Neuronal stem cell (in vitro differentiated cells): ENCODE data around the gene HOXA6.

Experiments used
- DNase-seq: peaks from one replicate; pipeline ENCODE4 v3.0.0-alpha.2; 2013; ENCODE audit warnings: low spot score
- H2AFZ ChIP-seq: one replicate; pipeline ENCODE4 v1.6.1; 2013; ENCODE audit warnings: mild to moderate bottlenecking, low read length, inconsistent platforms
- H2AK5ac ChIP-seq: 2 replicates; pipeline ENCODE4 v1.6.1; 2013; ENCODE audit warnings: low read depth, mild to moderate bottlenecking, inconsistent platforms, low read length, moderate library complexity, mixed read lengths
- H2BK120ac ChIP-seq: 2 replicates; pipeline ENCODE4 v1.6.1; 2013; ENCODE audit warnings: low read depth, mild to moderate bottlenecking, inconsistent platforms, low read length, moderate library complexity, mixed read lengths
- H2BK12ac ChIP-seq: one replicate; pipeline ENCODE4 v1.6.1; 2013; ENCODE audit warnings: low read length, inconsistent platforms
- H2BK15ac ChIP-seq: 2 replicates; pipeline ENCODE4 v1.6.1; 2013; ENCODE audit warnings: mild to moderate bottlenecking, low read length, inconsistent platforms, mixed read lengths
- H2BK5ac ChIP-seq: one replicate; pipeline ENCODE4 v1.6.1; 2013; ENCODE audit warnings: inconsistent platforms, mild to moderate bottlenecking, low read length, moderate library complexity
- H3K14ac ChIP-seq: one replicate; pipeline ENCODE4 v1.6.1; 2013; ENCODE audit warnings: low read length, inconsistent platforms
- H3K18ac ChIP-seq: 2 replicates; pipeline ENCODE4 v1.6.1; 2013; ENCODE audit warnings: low read length, inconsistent platforms
- H3K23ac ChIP-seq: 2 replicates; pipeline ENCODE4 v1.6.1; 2013; ENCODE audit warnings: low read depth, mild to moderate bottlenecking, mixed read lengths, low read length, inconsistent platforms; ENCODE audit not compliant: poor library complexity
- H3K27ac ChIP-seq: replicated peaks from 3 replicates; pipeline ENCODE4 v1.5.1; 2013; ENCODE audit warnings: low read length, inconsistent platforms
- H3K27me3 ChIP-seq, 3 experiments: 2 replicates each; pipeline ENCODE4 v1.6.1; 2013; ENCODE audit warnings: low read length in 3 of 3, mild to moderate bottlenecking in 2 of 3, inconsistent platforms in 1 of 3, low read depth in 1 of 3, mixed read lengths in 1 of 3, moderate library complexity in 1 of 3; ENCODE audit not compliant: control insufficient read depth in 3 of 3, insufficient read depth in 3 of 3
- H3K36me3 ChIP-seq, 2 donors: replicated peaks in 1 of 2; 2 replicates each; pipeline ENCODE4 v1.6.1; 2013; ENCODE audit warnings: low read length in 2 of 2; ENCODE audit not compliant: control insufficient read depth in 2 of 2, insufficient read depth in 2 of 2
- H3K4ac ChIP-seq: 2 replicates; pipeline ENCODE4 v1.6.1; 2013; ENCODE audit warnings: inconsistent platforms, mild to moderate bottlenecking, low read length, moderate library complexity
- H3K4me1 ChIP-seq, 2 donors: 1 replicate in 1 of 2; 2 replicates in 1 of 2; pipeline ENCODE4 v1.6.1; 2013; ENCODE audit warnings: low read length in 2 of 2, low read depth in 1 of 2; ENCODE audit not compliant: control insufficient read depth in 2 of 2, insufficient read depth in 1 of 2
- H3K4me2 ChIP-seq: one replicate; pipeline ENCODE4 v1.6.1; 2013; ENCODE audit warnings: mild to moderate bottlenecking, low read length, inconsistent platforms; ENCODE audit not compliant: insufficient read depth, poor library complexity, severe bottlenecking
- H3K4me3 ChIP-seq, 2 donors: 2 replicates each; pipeline ENCODE4 v1.5.1; 2013; ENCODE audit warnings: low read length in 2 of 2, mild to moderate bottlenecking in 2 of 2, inconsistent platforms in 1 of 2, moderate library complexity in 1 of 2
- H3K79me1 ChIP-seq: one replicate; pipeline ENCODE4 v1.6.1; 2013; ENCODE audit warnings: low read depth, mild to moderate bottlenecking, inconsistent platforms, low read length, moderate library complexity
- H3K9ac ChIP-seq: one replicate; pipeline ENCODE4 v1.6.1; 2013; ENCODE audit warnings: mild to moderate bottlenecking, low read depth, low read length, inconsistent platforms; ENCODE audit not compliant: poor library complexity
- H3K9me3 ChIP-seq, 2 donors: replicated peaks in 1 of 2; 2 replicates each; pipeline versions ENCODE3 to v1.6.1; 2013; ENCODE audit warnings: low read length in 2 of 2, mild to moderate bottlenecking in 2 of 2, inconsistent platforms in 1 of 2, low read depth in 1 of 2, mixed read lengths in 1 of 2, moderate library complexity in 1 of 2; ENCODE audit not compliant: control insufficient read depth in 2 of 2, insufficient read depth in 1 of 2
- H4K8ac ChIP-seq: one replicate; pipeline ENCODE4 v1.6.1; 2013; ENCODE audit warnings: low read depth, mild to moderate bottlenecking, inconsistent platforms, low read length, moderate library complexity
- H4K91ac ChIP-seq: one replicate; pipeline ENCODE4 v1.6.1; 2013; ENCODE audit warnings: low read length, low read depth, mild to moderate bottlenecking, inconsistent platforms; ENCODE audit not compliant: poor library complexity
- WGBS, 2 donors: extraction: QIAGEN DNeasy Blood & Tissue Kit; methylation state at CpG; one replicate each; pipeline ENCODE4 v1.1.7; 2013; ENCODE audit warnings: missing lambda C conversion rate in 2 of 2, mixed read lengths in 1 of 2; ENCODE audit not compliant: insufficient read length in 2 of 2, insufficient replicate concordance in 1 of 2; ENCODE audit errors: extremely low coverage in 2 of 2; 5-methylcytosine and 5-hydroxymethylcytosine counted together

Gene HOXA6

DNA sequence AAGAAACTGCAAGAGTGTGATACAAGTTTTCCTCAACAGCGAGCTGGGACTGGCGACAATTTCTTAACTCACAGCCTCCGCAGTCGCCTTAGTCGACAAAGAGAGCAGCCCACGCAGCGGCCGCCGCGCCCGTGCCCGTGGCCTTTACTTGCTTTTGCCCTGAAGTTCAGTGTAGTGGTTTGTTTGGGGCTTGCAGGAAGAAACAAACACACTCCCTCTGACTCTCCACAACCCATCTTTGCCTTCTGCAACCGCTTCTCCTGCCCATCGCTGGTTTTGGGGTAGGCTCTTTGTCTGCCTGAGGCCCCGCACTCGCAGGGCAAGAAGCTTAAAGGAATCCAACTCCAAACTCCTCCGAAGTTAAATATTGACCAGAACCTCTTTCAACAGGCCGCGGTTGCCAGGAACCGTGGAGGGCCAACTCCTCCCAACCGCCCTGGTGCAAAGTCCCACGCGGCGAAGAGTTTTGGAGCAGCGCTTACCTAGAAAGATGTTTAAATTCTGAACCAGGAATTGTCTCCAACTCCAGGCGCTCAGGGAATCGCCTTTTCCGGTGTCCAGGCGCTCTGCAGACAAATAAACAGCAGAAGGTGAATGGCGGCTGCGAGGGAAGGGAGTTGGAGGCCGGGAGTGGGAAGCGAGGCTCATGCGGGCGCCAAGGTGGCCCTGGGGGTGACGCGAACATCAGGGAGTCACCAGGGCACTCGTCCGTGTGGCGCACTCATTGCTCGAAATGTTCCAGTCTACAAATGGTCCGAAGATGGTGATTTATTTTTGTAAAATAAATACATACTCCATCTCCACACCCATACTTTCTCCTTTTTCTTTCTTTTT, 25.3 kb downstream of the HOXA6 start:
- no CpG with 5 or more reads among the region's 42 CpGs for WGBS, 2 donors
- Histone ChIP-seq H3K27me3 (peaks cover 47 to 99% (median 96%) of the 10 kb centered on the region in 3 experiments), H2AK5ac (no peak overlapping the region), H3K9ac (no peak overlapping the region), H3K36me3 (no peaks in the 10 kb centered on the region), H3K18ac (no peak overlapping the region), H3K4ac (no peak overlapping the region), H3K4me2 (no peak overlapping the region), H3K4me3 (no peak overlapping the region), H2AFZ (peak overlapping the region; percentile 18), H2BK5ac (no peak overlapping the region), H3K79me1 (no peaks in the 10 kb centered on the region), H2BK12ac (no peak overlapping the region), H4K8ac (no peak overlapping the region), H3K9me3 (peaks cover 0 to 4% of the 10 kb centered on the region in 2 donors), H4K91ac (no peak overlapping the region), H2BK120ac (no peak overlapping the region), H3K27ac (no peak overlapping the region), H3K23ac (peak overlapping the region; percentile 75), H2BK15ac (no peak overlapping the region), H3K14ac (no peak overlapping the region), H3K4me1 (no peaks in the 10 kb centered on the region)
- no peak for DNase-seq

- H2AFZ ChIP-seq: no peak overlapping the region
- H2BK12ac ChIP-seq: no peak overlapping the region
- no peak overlapping the region for H4K8ac ChIP-seq
- no peak for DNase-seq
- H2BK15ac ChIP-seq: no peak overlapping the region
- no CpG with 5 or more reads among the region's 7 CpGs for WGBS, 2 donors
- H2BK5ac ChIP-seq: no peak overlapping the region
- H3K14ac ChIP-seq: no peak overlapping the region
- H4K91ac ChIP-seq: no peak overlapping the region
- H2BK120ac ChIP-seq: no peak overlapping the region
- no peak overlapping the region for H3K4ac ChIP-seq
- H3K4me2 ChIP-seq: no peak overlapping the region
- no peaks in the 10 kb centered on the region for H3K4me1 ChIP-seq
- no peak overlapping the region for H3K18ac ChIP-seq
- H3K36me3 ChIP-seq: no peaks in the 10 kb centered on the region
- H3K9me3 ChIP-seq: peaks cover 0 to 4% of the 10 kb centered on the region in 2 donors
- no peaks in the 10 kb centered on the region for H3K79me1 ChIP-seq
- no peak overlapping the region for H3K9ac ChIP-seq
- H2AK5ac ChIP-seq: no peak overlapping the region
- H3K27me3 ChIP-seq: peaks cover 54 to 99% (median 97%) of the 10 kb centered on the region in 3 experiments
- H3K4me3 ChIP-seq: no peak overlapping the region
- no peak overlapping the region for H3K27ac ChIP-seq
- no peak overlapping the region for H3K23ac ChIP-seq
Observed at GRCh38 chr7:27121684-27122076, 25.9 kb downstream of the HOXA6 start.

DNA sequence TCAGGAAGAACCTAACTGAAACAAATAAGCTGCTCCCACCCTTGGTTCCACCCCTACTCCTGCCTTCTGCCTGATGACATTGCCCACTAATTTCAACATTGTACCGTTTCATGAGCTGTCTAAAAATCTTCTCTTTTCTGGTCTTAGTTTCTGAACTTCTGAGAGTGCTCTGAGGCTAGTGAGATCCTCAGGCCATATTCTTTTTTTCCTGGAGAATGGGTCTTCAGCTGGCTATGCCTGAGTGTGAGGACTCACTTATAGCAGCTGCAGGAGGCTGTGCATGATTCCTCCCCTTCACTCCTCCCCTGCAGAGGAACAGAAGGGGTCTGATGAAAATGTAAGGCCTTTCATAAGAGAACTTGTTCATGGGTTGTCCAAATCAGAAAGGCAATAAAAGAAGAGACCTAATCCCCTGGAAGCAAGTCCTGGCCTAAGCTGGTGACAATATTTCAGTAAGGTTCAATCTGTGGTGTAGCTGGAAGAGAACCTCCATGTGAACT, 28.1 kb downstream of the HOXA6 start:
- Histone ChIP-seq H3K4me2 (no peak overlapping the region), H3K18ac (no peak overlapping the region), H2BK5ac (no peak overlapping the region), H3K27me3 (peaks cover 63 to 98% (median 97%) of the 10 kb centered on the region in 3 experiments), H4K91ac (no peak overlapping the region), H3K4me3 (no peak overlapping the region), H2BK120ac (no peak overlapping the region), H3K27ac (no peak overlapping the region), H3K4me1 (no peaks in the 10 kb centered on the region), H3K36me3 (no peaks in the 10 kb centered on the region), H4K8ac (no peak overlapping the region), H2BK15ac (no peak overlapping the region), H3K79me1 (no peaks in the 10 kb centered on the region), H3K9ac (no peak overlapping the region), H3K4ac (no peak overlapping the region), H2AK5ac (no peak overlapping the region), H3K23ac (no peak overlapping the region), H2AFZ (no peak overlapping the region), H2BK12ac (no peak overlapping the region), H3K9me3 (peaks cover 0 to 4% of the 10 kb centered on the region in 2 donors), H3K14ac (no peak overlapping the region)
- WGBS, 2 donors: no CpG with 5 or more reads among the region's 1 CpG
- no peak for DNase-seq

DNA sequence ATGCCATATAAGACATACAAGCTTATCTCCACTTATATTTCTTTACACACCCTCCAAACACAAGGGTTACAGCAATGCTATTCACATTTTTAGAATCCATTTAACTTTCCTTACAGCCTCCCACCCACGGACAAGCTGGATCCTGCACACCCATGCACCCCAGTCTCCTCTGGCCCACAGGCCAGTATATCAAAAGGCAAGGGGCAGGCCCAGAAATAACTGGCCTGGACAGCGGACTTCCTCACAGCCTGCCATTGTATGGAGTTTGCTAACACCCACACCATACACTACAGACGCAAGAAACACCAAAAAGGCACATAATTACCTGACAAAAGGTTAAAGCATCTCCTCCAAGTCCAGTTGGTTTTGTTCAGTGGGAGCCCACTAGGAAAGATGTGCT, 29.0 kb downstream of the HOXA6 start:
- no CpG with 5 or more reads among the region's 3 CpGs for WGBS, 2 donors

More for the DNA sequence above, 29.0 kb downstream of the HOXA6 start:
- no peak overlapping the region for H3K18ac ChIP-seq
- no peak overlapping the region for H3K9ac ChIP-seq
- H3K23ac ChIP-seq: no peak overlapping the region
- no peak overlapping the region for H2BK15ac ChIP-seq
- no peak overlapping the region for H4K8ac ChIP-seq
- no peak overlapping the region for H2AK5ac ChIP-seq
- H3K9me3 ChIP-seq: peaks cover 0 to 4% of the 10 kb centered on the region in 2 donors
- DNase-seq: no peak
- H3K79me1 ChIP-seq: no peaks in the 10 kb centered on the region
- H3K36me3 ChIP-seq: no peaks in the 10 kb centered on the region
- H2BK5ac ChIP-seq: no peak overlapping the region
- no peaks in the 10 kb centered on the region for H3K4me1 ChIP-seq
- peaks cover 61 to 95% (median 94%) of the 10 kb centered on the region in 3 experiments for H3K27me3 ChIP-seq
- H3K27ac ChIP-seq: no peak overlapping the region
- H3K4me3 ChIP-seq: no peak overlapping the region
- H3K4ac ChIP-seq: no peak overlapping the region
- H4K91ac ChIP-seq: no peak overlapping the region
- no peak overlapping the region for H2BK120ac ChIP-seq
- H3K4me2 ChIP-seq: no peak overlapping the region
- no peak overlapping the region for H2AFZ ChIP-seq
- H3K14ac ChIP-seq: no peak overlapping the region
- H2BK12ac ChIP-seq: no peak overlapping the region
